B cell (primary cell): ENCODE results near the gene FAM184A.

Experiments
- EZH2 ChIP-seq: IDR thresholded peaks from 2 replicates; pipeline ENCODE4 v1.6.1; 2012; ENCODE audit warnings: borderline replicate concordance, low read depth, mild to moderate bottlenecking, moderate library complexity, low read length; ENCODE audit not compliant: insufficient read depth, poor library complexity, severe bottlenecking
- TF ChIP-seq, protein P1 (sequence below): fragments of 200-600 bp; IDR thresholded peaks from one replicate; pipeline ENCODE4 v1.8.0; 2022; ENCODE audit warnings: antibody characterized with exemption, mild to moderate bottlenecking

DNA sequence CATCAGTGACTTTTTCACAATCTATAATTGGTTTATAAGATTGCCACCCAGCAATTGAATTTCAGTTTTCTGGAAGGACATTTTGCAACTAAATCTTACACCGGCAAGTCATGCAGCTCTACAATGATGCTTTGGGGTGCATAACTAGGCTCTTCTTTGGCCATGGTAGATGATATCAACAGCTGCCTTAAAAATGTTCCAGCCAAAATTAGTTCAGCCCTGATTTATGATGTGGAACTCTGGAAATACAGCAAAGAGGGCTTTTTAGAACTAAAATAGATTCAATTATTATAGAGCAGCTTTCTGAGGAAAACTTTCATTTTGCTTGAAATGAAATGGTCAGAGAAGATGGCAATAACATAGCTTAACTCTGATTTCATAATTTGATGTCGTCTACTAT is 125.1 kb downstream of the FAM184A start:
- TF ChIP-seq, protein P1, sequence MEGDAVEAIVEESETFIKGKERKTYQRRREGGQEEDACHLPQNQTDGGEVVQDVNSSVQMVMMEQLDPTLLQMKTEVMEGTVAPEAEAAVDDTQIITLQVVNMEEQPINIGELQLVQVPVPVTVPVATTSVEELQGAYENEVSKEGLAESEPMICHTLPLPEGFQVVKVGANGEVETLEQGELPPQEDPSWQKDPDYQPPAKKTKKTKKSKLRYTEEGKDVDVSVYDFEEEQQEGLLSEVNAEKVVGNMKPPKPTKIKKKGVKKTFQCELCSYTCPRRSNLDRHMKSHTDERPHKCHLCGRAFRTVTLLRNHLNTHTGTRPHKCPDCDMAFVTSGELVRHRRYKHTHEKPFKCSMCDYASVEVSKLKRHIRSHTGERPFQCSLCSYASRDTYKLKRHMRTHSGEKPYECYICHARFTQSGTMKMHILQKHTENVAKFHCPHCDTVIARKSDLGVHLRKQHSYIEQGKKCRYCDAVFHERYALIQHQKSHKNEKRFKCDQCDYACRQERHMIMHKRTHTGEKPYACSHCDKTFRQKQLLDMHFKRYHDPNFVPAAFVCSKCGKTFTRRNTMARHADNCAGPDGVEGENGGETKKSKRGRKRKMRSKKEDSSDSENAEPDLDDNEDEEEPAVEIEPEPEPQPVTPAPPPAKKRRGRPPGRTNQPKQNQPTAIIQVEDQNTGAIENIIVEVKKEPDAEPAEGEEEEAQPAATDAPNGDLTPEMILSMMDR, result no peak
- no peak for TF ChIP-seq EZH2
